HepG2 (cell line): Measurements from ENCODE around the gene PDE4D.

Experiments used
- MXI1 ChIP-seq: IDR thresholded peaks from 3 replicates; pipeline ENCODE4 v1.6.1; 2012; ENCODE audit warnings: low read depth, low read length, inconsistent platforms, borderline replicate concordance
- TARDBP ChIP-seq: sonication (generic); formaldehyde crosslinking; IDR thresholded peaks from 2 replicates; pipeline ENCODE4 v1.8.0; 2022; ENCODE audit warnings: mild to moderate bottlenecking, missing genetic modification reagents
- TF ChIP-seq, protein P1 (sequence below): sonication (generic); formaldehyde crosslinking; IDR thresholded peaks from 2 replicates; pipeline ENCODE4 v1.4.0; 2020; ENCODE audit warnings: missing genetic modification reagents, mild to moderate bottlenecking, borderline replicate concordance
- TF ChIP-seq, protein P2 (sequence below): sonication (generic); formaldehyde crosslinking; IDR thresholded peaks from 2 replicates; pipeline ENCODE4 v1.4.0; 2020; ENCODE audit warnings: missing genetic modification reagents, borderline replicate concordance
- TF ChIP-seq, protein P3 (sequence below): IDR thresholded peaks from 2 replicates; pipeline ENCODE4 v1.6.1; 2012; ENCODE audit warnings: inconsistent platforms
- TF ChIP-seq, protein P4 (sequence below), 2 experiments: sonication (generic) in 1 of 2; formaldehyde crosslinking in 1 of 2; IDR thresholded peaks; 2 replicates each; pipeline versions ENCODE4 v1.5.1 to v1.6.1; 2011 to 2020; ENCODE audit warnings: borderline replicate concordance in 1 of 2, low read depth in 1 of 2, low read length in 1 of 2, mild to moderate bottlenecking in 1 of 2, missing genetic modification reagents in 1 of 2, moderate library complexity in 1 of 2
- TF ChIP-seq, protein P5 (sequence below): sonication (generic); formaldehyde crosslinking; IDR thresholded peaks from 2 replicates; pipeline ENCODE4 v1.4.0; 2020; ENCODE audit warnings: missing genetic modification reagents, low read depth, mild to moderate bottlenecking, borderline replicate concordance

DNA sequence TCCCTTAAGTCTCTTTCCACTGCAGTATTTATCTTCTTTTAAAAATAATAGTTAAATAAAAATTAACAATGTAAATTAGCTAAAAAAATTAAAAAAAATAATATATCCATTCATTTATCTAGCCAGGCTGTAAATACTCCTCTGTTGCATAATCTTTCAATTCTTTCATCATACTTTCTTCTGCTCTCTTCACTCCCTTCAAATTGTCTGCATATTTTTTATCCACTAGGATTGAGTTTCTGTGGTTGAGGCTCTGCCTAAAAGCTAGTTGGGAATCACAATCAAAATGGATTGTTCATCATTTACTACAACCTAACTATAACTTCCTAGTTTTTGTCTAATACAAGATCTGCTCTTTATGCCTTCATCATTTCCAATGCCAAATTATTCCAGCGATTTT, 182.2 kb downstream of the PDE4D start:
- TF ChIP-seq, protein P1, sequence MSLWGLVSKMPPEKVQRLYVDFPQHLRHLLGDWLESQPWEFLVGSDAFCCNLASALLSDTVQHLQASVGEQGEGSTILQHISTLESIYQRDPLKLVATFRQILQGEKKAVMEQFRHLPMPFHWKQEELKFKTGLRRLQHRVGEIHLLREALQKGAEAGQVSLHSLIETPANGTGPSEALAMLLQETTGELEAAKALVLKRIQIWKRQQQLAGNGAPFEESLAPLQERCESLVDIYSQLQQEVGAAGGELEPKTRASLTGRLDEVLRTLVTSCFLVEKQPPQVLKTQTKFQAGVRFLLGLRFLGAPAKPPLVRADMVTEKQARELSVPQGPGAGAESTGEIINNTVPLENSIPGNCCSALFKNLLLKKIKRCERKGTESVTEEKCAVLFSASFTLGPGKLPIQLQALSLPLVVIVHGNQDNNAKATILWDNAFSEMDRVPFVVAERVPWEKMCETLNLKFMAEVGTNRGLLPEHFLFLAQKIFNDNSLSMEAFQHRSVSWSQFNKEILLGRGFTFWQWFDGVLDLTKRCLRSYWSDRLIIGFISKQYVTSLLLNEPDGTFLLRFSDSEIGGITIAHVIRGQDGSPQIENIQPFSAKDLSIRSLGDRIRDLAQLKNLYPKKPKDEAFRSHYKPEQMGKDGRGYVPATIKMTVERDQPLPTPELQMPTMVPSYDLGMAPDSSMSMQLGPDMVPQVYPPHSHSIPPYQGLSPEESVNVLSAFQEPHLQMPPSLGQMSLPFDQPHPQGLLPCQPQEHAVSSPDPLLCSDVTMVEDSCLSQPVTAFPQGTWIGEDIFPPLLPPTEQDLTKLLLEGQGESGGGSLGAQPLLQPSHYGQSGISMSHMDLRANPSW (CRISPR knock-in tag): no peak
- no peak for TF ChIP-seq MXI1
- TF ChIP-seq, protein P2, sequence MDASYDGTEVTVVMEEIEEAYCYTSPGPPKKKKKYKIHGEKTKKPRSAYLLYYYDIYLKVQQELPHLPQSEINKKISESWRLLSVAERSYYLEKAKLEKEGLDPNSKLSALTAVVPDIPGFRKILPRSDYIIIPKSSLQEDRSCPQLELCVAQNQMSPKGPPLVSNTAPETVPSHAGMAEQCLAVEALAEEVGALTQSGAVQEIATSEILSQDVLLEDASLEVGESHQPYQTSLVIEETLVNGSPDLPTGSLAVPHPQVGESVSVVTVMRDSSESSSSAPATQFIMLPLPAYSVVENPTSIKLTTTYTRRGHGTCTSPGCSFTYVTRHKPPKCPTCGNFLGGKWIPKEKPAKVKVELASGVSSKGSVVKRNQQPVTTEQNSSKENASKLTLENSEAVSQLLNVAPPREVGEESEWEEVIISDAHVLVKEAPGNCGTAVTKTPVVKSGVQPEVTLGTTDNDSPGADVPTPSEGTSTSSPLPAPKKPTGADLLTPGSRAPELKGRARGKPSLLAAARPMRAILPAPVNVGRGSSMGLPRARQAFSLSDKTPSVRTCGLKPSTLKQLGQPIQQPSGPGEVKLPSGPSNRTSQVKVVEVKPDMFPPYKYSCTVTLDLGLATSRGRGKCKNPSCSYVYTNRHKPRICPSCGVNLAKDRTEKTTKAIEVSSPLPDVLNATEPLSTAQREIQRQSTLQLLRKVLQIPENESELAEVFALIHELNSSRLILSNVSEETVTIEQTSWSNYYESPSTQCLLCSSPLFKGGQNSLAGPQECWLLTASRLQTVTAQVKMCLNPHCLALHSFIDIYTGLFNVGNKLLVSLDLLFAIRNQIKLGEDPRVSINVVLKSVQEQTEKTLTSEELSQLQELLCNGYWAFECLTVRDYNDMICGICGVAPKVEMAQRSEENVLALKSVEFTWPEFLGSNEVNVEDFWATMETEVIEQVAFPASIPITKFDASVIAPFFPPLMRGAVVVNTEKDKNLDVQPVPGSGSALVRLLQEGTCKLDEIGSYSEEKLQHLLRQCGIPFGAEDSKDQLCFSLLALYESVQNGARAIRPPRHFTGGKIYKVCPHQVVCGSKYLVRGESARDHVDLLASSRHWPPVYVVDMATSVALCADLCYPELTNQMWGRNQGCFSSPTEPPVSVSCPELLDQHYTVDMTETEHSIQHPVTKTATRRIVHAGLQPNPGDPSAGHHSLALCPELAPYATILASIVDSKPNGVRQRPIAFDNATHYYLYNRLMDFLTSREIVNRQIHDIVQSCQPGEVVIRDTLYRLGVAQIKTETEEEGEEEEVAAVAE (CRISPR knock-in tag): no peak
- no peak for TF ChIP-seq TARDBP (CRISPR knock-in tag)
- TF ChIP-seq, protein P3, sequence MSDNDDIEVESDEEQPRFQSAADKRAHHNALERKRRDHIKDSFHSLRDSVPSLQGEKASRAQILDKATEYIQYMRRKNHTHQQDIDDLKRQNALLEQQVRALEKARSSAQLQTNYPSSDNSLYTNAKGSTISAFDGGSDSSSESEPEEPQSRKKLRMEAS: no peak
- TF ChIP-seq, protein P4, sequence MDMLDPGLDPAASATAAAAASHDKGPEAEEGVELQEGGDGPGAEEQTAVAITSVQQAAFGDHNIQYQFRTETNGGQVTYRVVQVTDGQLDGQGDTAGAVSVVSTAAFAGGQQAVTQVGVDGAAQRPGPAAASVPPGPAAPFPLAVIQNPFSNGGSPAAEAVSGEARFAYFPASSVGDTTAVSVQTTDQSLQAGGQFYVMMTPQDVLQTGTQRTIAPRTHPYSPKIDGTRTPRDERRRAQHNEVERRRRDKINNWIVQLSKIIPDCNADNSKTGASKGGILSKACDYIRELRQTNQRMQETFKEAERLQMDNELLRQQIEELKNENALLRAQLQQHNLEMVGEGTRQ (IDR thresholded peaks at IDR 0.05; ENCODE audit: low read depth, low read length): no peak
- TF ChIP-seq, protein P4 (CRISPR knock-in tag; IDR thresholded peaks at IDR 0.05; ENCODE audit: borderline replicate concordance): no peak
- TF ChIP-seq, protein P5, sequence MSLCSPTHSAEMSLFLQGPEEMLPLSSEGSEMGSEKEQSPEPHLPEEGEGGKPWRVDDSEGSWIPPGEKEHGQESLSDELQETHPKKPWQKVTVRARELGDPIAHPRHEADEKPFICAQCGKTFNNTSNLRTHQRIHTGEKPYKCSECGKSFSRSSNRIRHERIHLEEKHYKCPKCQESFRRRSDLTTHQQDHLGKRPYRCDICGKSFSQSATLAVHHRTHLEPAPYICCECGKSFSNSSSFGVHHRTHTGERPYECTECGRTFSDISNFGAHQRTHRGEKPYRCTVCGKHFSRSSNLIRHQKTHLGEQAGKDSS (CRISPR knock-in tag): no peak
